ENCODE measurements around the gene SMIM14.
"Not testable (repeated sequence)": the region's sequence is repeated elsewhere in the genome, so short reads cannot be mapped to it uniquely, and the experiment has no call there.

Gene SMIM14

GRCh38 chr4:39638354-39639239 is at the start of gene SMIM14:
Gene SMIM14, minus strand, starts transcription at chr4:39638865. Its CDS starts 33,720 bp downstream, at chr4:39605145.
- DNase-seq: peak; percentile 78

DNA sequence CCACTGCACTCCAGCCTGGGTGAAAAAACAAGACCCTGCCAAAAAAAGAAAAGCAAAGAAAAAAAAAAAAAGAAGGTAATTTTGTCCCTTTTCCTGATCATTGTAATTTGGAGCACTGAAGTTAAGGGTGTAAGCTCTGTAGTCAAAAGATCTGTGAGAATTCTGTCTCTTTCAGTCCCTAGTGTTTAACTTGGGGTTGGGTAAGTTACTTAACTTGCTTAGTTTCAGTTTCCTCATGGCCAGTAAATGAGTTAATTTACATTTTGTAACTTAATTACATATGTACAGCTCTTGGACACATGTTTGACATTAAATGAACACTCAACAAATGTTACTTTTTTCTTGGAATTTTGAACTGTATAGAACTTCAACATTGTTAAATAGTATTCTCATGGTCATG is 48.3 kb upstream of the SMIM14 start:
- no peak for DNase-seq

DNA sequence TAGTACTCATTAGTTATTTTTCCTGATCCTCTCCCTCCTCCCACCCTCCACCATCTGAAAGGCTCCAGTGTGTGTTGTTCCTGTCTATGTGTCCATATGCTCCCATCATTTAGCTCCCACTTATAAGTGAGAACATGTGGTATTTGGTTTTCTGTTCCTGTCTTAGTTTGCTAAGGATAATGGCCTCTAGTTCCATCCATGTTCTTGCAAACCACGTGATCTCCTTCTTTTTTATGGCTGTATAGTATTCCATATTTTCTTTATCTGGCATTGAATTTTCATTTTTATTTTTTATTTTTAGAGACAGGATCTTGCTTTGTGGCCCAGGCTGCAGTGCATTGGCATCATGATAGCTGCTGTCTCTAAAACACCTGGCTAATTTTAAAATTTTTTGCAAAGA is 47.3 kb upstream of the SMIM14 start:
- DNase-seq: no peak

- no peak for DNase-seq
Measured at GRCh38 chr4:39682138-39682537, 43.5 kb upstream of the SMIM14 start.

DNA sequence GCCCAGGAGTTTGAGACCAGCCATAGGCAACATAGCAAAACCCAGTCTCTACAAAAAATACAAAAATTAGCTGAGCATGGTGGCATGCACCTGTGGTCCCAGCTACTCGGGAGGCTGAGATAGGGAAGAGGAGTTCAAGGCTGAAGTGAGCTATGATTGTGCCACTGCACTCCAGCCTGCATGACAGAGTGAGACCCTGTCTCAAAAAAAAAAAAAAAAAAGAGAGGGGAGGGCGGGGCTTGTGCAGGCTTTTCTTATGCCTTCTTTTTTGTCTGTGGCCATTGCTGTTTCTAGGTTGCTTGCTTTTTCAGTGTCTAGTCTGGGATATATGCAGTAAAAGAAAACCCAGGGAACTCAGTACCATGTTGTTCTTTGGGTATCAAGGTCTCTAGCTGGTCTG is 42.3 kb upstream of the SMIM14 start:
- DNase-seq: not testable (repeated sequence)

GRCh38 chr4:39675681-39676080 is 37.0 kb upstream of the SMIM14 start:
- not testable (repeated sequence) for DNase-seq

DNA sequence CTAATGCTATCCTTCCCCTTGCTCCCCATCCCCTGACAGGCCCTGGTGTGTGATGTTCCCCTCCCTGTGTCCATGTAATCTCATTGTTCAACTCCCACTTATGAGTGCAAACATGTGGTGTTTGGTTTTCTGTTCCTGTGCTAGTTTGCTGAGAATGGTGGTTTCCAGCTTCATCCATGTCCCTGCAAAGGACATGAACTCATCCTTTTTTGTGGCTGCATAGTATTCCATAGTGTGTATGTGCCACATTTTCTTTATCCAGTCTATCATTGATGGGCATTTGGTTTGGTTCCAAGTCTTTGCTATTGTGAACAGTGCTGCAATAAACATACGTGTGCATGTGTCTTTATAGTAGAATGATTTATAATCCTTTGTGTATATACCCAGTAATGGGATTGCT is 31.6 kb upstream of the SMIM14 start:
- DNase-seq: not testable (repeated sequence)

DNA sequence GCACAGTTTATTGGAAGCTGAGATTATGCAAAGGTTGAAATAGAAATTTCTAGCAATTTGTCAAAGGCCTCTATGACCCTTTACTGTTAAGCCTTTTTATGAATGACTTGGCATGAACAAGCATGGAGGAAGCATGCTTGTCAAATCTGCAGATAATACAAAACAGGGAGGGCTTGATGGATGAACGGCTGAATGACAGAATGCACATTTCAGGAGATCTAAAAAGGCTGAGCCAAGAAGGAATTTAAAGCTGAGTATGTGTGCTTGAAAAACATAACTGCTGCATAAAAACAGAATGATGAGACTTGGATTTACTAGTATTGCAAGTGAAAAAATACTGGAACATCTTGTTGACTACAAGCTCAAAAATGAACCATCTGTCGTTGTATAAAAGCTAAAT is 30.2 kb upstream of the SMIM14 start:
- DNase-seq: no peak

- no peak for DNase-seq
Measured at GRCh38 chr4:39667706-39668105, 29.0 kb upstream of the SMIM14 start.

- no peak for DNase-seq
Measured at GRCh38 chr4:39664828-39665731, 26.4 kb upstream of the SMIM14 start.

GRCh38 chr4:39662683-39663082 is 24.0 kb upstream of the SMIM14 start:
- DNase-seq: no peak

DNA sequence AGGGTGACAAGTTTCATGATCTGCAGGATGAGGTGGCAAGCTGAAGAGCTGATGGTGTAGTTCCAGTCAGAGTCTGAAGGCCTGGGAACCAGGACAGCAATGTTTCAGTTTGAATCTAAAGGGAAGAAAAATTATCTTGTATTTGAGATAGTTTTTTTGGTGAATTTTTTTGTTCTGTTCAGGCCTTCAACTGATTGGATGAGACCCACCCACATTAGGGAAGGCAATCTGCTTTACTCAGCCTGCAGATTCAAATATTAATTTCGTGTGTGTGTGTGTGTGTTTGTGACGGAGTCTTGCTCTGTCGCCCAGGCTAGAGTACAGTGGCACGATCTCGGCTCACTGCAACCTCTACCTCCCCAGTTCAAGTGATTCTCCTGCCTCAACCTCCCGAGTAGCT is 22.1 kb upstream of the SMIM14 start:
- DNase-seq: no peak

GRCh38 chr4:39660045-39660444 is 21.4 kb upstream of the SMIM14 start:
- no peak for DNase-seq

DNA sequence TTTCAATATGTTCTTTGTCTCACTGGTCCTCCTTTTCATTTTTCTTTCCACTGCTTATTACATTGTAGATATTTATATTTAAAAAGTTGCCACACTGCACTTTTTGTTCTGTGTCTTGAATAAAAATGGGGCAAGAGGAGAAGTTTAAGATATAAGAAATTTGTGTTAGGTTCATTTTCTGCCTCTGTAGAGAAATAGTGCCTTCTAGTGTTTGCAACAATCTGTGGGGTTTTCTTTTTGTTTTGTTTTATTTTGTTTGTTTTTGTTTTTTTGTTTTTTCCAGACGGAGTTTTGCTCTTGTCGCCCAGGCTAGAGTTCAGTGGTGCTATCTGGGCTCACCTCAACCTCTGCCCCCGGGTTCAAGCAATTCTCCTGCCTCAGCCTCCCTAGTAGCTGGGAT is 20.1 kb upstream of the SMIM14 start:
- no peak for DNase-seq

GRCh38 chr4:39657465-39657864 is 18.8 kb upstream of the SMIM14 start:
- DNase-seq: no peak

DNA sequence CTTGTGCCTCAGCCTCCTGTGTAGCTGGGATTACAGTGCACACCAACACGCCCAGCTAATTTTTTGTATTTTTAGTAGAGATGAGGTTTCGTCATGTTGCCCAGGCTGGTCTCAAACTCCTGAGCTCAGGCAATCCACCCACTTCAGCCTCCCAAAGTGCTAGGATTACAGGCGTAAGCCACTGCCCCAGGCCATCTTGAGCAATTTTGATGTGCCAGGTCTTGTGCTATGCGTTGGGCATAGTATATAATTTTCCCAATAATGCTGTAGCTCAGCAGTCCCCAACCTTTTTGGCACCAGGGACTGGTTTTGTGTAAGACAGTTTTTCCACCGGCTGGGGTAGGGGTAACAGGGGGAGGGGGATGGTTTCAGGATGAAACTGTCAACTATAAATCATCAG is 18.0 kb upstream of the SMIM14 start:
- not testable (repeated sequence) for DNase-seq

- no peak for DNase-seq
Measured at GRCh38 chr4:39655876-39656275, 17.2 kb upstream of the SMIM14 start.

DNA sequence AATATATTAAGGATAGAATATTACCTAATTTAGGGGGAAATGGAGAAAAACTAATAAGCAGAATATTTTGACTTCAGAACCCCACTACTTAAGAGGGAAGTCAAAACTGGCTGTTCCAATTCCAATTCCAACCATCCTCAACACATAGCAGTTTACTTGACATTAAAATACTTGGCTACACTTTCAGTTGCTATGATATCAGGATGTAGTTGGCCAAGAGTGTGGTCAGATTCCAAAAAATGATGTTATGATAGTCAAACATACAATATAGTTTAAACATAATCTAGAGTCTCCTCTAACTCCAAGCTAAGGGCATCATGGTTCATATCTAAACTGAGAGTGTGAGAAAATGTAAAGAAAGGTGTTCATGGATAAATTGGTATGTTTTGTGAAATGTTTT is 16.5 kb upstream of the SMIM14 start:
- no peak for DNase-seq

DNA sequence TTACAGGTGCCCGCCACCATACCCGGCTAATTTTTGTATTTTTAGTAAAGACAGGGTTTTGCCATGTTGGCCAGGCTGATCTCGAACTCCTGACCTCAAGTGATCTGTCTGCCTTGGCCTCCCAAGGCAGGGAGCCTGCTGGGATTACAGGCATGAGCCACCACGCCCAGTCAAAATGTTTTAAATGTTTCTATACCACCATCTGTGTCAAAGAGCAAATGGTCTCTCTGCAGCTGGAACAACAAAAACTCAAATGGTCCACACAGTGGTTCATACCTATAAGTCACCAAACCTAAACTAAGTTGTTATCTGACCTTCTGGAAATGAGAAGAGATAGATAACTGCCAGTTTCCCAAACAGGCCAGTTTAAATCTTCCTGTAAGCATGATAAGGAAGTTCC is 12.9 kb upstream of the SMIM14 start:
- DNase-seq: not testable (repeated sequence)

- no peak for DNase-seq
Measured at GRCh38 chr4:39649639-39650265, 11.1 kb upstream of the SMIM14 start.

- no peak for DNase-seq
Measured at GRCh38 chr4:39648827-39649558, 10.3 kb upstream of the SMIM14 start.

- DNase-seq: no peak
Measured at GRCh38 chr4:39648213-39648612, 9.5 kb upstream of the SMIM14 start.

Measured in activated CD4-positive, alpha-beta T cell treated with anti-CD3 and anti-CD28 coated beads for 1 hour (primary cell).